HepG2 (cell line): ENCODE results near the gene RABL6. TPM values are rescaled to one million over a fixed set of nuclear protein-coding genes. Genes with fewer than 3 reads are reported as not detected.

ENCODE experiments used
- BRCA1 ChIP-seq: sonication (generic); formaldehyde crosslinking; IDR thresholded peaks from 2 replicates; pipeline ENCODE4 v1.4.0; 2020; ENCODE audit warnings: missing genetic modification reagents
- CBX1 ChIP-seq: IDR thresholded peaks from one replicate; pipeline ENCODE4 v1.6.1; 2016; ENCODE audit warnings: antibody characterized with exemption, low read depth
- CENPX ChIP-seq: sonication (generic); formaldehyde crosslinking; IDR thresholded peaks from 2 replicates; pipeline ENCODE4 v1.9.0; 2021; ENCODE audit warnings: mild to moderate bottlenecking, missing genetic modification reagents, moderate library complexity
- ETV5 ChIP-seq: IDR thresholded peaks from 2 replicates; pipeline ENCODE4 v1.6.1; 2018; ENCODE audit warnings: missing biosample characterization, missing genetic modification reagents, inconsistent platforms, borderline replicate concordance
- GZF1 ChIP-seq: sonication (generic); formaldehyde crosslinking; IDR thresholded peaks from 2 replicates; pipeline ENCODE4 v1.5.1; 2020; ENCODE audit warnings: mild to moderate bottlenecking, missing genetic modification reagents
- IRX3 ChIP-seq: sonication (generic); formaldehyde crosslinking; IDR thresholded peaks from 2 replicates; pipeline ENCODE4 v1.8.1; 2023; ENCODE audit warnings: mild to moderate bottlenecking, low read depth, missing genetic modification reagents, borderline replicate concordance
- MYNN ChIP-seq: sonication (generic); formaldehyde crosslinking; IDR thresholded peaks from 2 replicates; pipeline ENCODE4 v1.4.0; 2020; ENCODE audit warnings: mild to moderate bottlenecking, low read depth, missing genetic modification reagents
- NCOA2 ChIP-seq: sonication (generic); formaldehyde crosslinking; IDR thresholded peaks from 2 replicates; pipeline ENCODE4 v1.8.0; 2022; ENCODE audit warnings: inconsistent platforms
- NFKBIZ ChIP-seq: IDR thresholded peaks from 2 replicates; pipeline ENCODE4 v1.6.1; 2018; ENCODE audit warnings: missing genetic modification reagents, missing compliant biosample characterization
- NR2C2 ChIP-seq: sonication (generic); formaldehyde crosslinking; IDR thresholded peaks from 2 replicates; pipeline ENCODE4 v1.4.0; 2020; ENCODE audit warnings: missing genetic modification reagents, mild to moderate bottlenecking, moderate library complexity, borderline replicate concordance
- PHF5A ChIP-seq: IDR thresholded peaks from one replicate; pipeline ENCODE4 v1.6.1; 2018; ENCODE audit warnings: low read depth, missing genetic modification reagents; ENCODE audit not compliant: unreplicated experiment
- SRSF4 ChIP-seq: fragments of 200-400 bp; formaldehyde crosslinking; IDR thresholded peaks from one replicate; pipeline ENCODE4 v1.6.1; 2018; ENCODE audit warnings: mild to moderate bottlenecking, low read depth, low read length, moderate library complexity; ENCODE audit not compliant: poor library complexity, severe bottlenecking
- TBP ChIP-seq: sonication (generic); formaldehyde crosslinking; IDR thresholded peaks from 2 replicates; pipeline ENCODE4 v1.5.0; 2020; ENCODE audit warnings: missing genetic modification reagents
- TSC22D2 ChIP-seq: sonication (generic); formaldehyde crosslinking; IDR thresholded peaks from 2 replicates; pipeline ENCODE4 v1.5.1; 2020; ENCODE audit warnings: missing genetic modification reagents, mild to moderate bottlenecking, borderline replicate concordance
- ZBTB1 ChIP-seq: sonication (generic); formaldehyde crosslinking; IDR thresholded peaks from 2 replicates; pipeline ENCODE4 v1.4.0; 2020; ENCODE audit warnings: missing genetic modification reagents, borderline replicate concordance
- ZBTB38 ChIP-seq: sonication (generic); formaldehyde crosslinking; IDR thresholded peaks from 2 replicates; pipeline ENCODE4 v1.5.1; 2020; ENCODE audit warnings: mild to moderate bottlenecking, missing genetic modification reagents
- ZC3H13 ChIP-seq: sonication (generic); formaldehyde crosslinking; IDR thresholded peaks from 2 replicates; pipeline ENCODE4 v1.8.1; 2023; ENCODE audit warnings: mild to moderate bottlenecking, missing genetic modification reagents, moderate library complexity
- ZNF501 ChIP-seq: sonication (generic); formaldehyde crosslinking; IDR thresholded peaks from 2 replicates; pipeline ENCODE4 v1.5.1; 2020; ENCODE audit warnings: mild to moderate bottlenecking, moderate library complexity, missing genetic modification reagents
- ZNF562 ChIP-seq: sonication (generic); formaldehyde crosslinking; IDR thresholded peaks from 2 replicates; pipeline ENCODE4 v1.8.0; 2022; ENCODE audit warnings: missing genetic modification reagents, borderline replicate concordance
- ZNF569 ChIP-seq: sonication (generic); formaldehyde crosslinking; IDR thresholded peaks from 2 replicates; pipeline ENCODE4 v1.5.0; 2020; ENCODE audit warnings: mild to moderate bottlenecking, missing genetic modification reagents, moderate library complexity, borderline replicate concordance
- ZNF629 ChIP-seq: sonication (generic); formaldehyde crosslinking; conservative IDR thresholded peaks from 2 replicates; pipeline ENCODE4 v1.5.0; 2020; ENCODE audit warnings: missing genetic modification reagents
- polyA plus RNA-seq, 8 experiments: library from polyadenylated mRNA; depleted of rRNA in 3 of 8; stranded (reverse) in 7 of 8; unstranded in 1 of 8; fragments of >200 nt; fragmentation: Illumina TruSeq in 4 of 8; extraction: Trizol in 4 of 8; gene quantifications; 2 replicates each; pipeline versions ENCODE4 v1.2.1 to v1.2.3, GENCODE V29; 2011 to 2016; ENCODE audit warnings: low read depth in 4 of 8, missing spikeins in 1 of 8, mixed read lengths in 1 of 8; ENCODE audit not compliant: insufficient read depth in 1 of 8
- total RNA-seq, 5 experiments: library from RNA; depleted of rRNA; stranded (reverse); fragments of >200 nt; fragmentation: Illumina TruSeq; extraction: Trizol; gene quantifications; 2 replicates each; pipeline ENCODE4 v1.2.3, GENCODE V29; 2016; ENCODE audit warnings: low read depth in 1 of 5
- TF ChIP-seq, protein P1 (sequence below): sonication (generic); formaldehyde crosslinking; IDR thresholded peaks from 2 replicates; pipeline ENCODE4 v1.5.1; 2020; ENCODE audit warnings: missing genetic modification reagents, mild to moderate bottlenecking, borderline replicate concordance
- TF ChIP-seq, protein P2 (sequence below): sonication (generic); formaldehyde crosslinking; IDR thresholded peaks from 2 replicates; pipeline ENCODE4 v1.8.0; 2023; ENCODE audit warnings: mild to moderate bottlenecking, missing genetic modification reagents
- TF ChIP-seq, protein P3 (sequence below): sonication (generic); formaldehyde crosslinking; IDR thresholded peaks from 2 replicates; pipeline ENCODE4 v1.5.1; 2020; ENCODE audit warnings: mild to moderate bottlenecking, missing genetic modification reagents, moderate library complexity

Gene RABL6
- total and polyA plus RNA-seq, 2 of the 13 experiments (the other 11 are each of a cell fraction or from before 2014, with no cell fraction given), result 81.5 to 125 TPM

DNA sequence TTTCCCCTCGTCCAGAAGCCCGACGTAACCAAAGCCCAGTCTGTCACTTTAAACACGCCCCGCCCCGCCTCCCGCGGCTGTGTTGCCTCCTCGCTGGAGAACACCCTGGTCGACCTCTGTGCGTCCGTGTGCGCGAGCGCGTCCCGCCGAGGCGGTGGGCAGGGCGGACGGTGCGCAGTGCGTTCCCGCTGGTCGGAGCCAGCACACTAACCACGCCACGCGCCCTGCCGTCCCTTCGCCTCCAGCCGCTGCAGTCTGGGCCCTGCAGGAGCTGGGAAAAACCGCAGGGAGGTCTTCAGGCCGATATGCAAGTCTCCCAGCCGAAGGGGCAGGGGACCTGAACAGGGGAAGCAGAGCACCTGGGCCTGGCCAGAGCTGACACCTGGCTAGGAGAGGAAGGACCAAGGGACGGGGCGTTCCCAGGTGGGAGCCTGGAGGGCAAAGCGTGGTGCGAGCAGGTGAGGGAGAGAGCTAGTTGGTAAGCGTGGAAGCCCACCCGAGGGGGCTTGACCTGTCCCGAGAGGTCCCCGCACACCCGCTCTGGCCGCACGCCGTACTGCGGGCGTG, 40.2 kb downstream of the RABL6 start (continued):
- TF ChIP-seq IRX3 (CRISPR knock-in tag), result peak; percentile 73; the same call in 1 of the 2 replicates
- peak; percentile 54 for TF ChIP-seq CBX1
- TF ChIP-seq TSC22D2 (CRISPR knock-in tag), result 0 out of 2 replicates have a peak, but pooled peaks have one; percentile 61
- peak; percentile 55; the same call in 1 of the 2 replicates for TF ChIP-seq NR2C2 (CRISPR knock-in tag)
- TF ChIP-seq ZNF569 (CRISPR knock-in tag), result peak; percentile 88; the same call in 1 of the 2 replicates
- 0 out of 2 replicates have a peak, but pooled peaks have one; percentile 63 for TF ChIP-seq GZF1 (CRISPR knock-in tag)
- no peak for TF ChIP-seq PHF5A (CRISPR knock-in tag)
- TF ChIP-seq, protein P1, sequence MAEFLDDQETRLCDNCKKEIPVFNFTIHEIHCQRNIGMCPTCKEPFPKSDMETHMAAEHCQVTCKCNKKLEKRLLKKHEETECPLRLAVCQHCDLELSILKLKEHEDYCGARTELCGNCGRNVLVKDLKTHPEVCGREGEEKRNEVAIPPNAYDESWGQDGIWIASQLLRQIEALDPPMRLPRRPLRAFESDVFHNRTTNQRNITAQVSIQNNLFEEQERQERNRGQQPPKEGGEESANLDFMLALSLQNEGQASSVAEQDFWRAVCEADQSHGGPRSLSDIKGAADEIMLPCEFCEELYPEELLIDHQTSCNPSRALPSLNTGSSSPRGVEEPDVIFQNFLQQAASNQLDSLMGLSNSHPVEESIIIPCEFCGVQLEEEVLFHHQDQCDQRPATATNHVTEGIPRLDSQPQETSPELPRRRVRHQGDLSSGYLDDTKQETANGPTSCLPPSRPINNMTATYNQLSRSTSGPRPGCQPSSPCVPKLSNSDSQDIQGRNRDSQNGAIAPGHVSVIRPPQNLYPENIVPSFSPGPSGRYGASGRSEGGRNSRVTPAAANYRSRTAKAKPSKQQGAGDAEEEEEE, result no peak
- no peak for TF ChIP-seq SRSF4
- TF ChIP-seq, protein P2, sequence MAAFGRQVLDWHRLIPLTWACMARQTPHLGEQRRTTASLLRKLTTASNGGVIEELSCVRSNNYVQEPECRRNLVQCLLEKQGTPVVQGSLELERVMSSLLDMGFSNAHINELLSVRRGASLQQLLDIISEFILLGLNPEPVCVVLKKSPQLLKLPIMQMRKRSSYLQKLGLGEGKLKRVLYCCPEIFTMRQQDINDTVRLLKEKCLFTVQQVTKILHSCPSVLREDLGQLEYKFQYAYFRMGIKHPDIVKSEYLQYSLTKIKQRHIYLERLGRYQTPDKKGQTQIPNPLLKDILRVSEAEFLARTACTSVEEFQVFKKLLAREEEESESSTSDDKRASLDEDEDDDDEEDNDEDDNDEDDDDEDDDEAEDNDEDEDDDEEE (CRISPR knock-in tag), result peak; percentile 71
- TF ChIP-seq ETV5 (CRISPR knock-in tag), result no peak
- no peak for TF ChIP-seq ZNF629 (CRISPR knock-in tag)
- TF ChIP-seq ZNF562, result no peak
- TF ChIP-seq CENPX (CRISPR knock-in tag), result no peak
- no peak for TF ChIP-seq ZBTB1 (CRISPR knock-in tag)
- no peak; the same call in 1 of the 2 replicates for TF ChIP-seq NCOA2
- 0 out of 2 replicates have a peak, but pooled peaks have one; percentile 12 for TF ChIP-seq ZBTB38
- TF ChIP-seq TBP (CRISPR knock-in tag), result no peak
- peak; percentile 28; the same call in 1 of the 2 replicates for TF ChIP-seq NFKBIZ (CRISPR knock-in tag)
- TF ChIP-seq ZNF501 (CRISPR knock-in tag), result peak; percentile 84; the same call in 1 of the 2 replicates
- peak; percentile 99 for TF ChIP-seq ZC3H13
- TF ChIP-seq, protein P3, sequence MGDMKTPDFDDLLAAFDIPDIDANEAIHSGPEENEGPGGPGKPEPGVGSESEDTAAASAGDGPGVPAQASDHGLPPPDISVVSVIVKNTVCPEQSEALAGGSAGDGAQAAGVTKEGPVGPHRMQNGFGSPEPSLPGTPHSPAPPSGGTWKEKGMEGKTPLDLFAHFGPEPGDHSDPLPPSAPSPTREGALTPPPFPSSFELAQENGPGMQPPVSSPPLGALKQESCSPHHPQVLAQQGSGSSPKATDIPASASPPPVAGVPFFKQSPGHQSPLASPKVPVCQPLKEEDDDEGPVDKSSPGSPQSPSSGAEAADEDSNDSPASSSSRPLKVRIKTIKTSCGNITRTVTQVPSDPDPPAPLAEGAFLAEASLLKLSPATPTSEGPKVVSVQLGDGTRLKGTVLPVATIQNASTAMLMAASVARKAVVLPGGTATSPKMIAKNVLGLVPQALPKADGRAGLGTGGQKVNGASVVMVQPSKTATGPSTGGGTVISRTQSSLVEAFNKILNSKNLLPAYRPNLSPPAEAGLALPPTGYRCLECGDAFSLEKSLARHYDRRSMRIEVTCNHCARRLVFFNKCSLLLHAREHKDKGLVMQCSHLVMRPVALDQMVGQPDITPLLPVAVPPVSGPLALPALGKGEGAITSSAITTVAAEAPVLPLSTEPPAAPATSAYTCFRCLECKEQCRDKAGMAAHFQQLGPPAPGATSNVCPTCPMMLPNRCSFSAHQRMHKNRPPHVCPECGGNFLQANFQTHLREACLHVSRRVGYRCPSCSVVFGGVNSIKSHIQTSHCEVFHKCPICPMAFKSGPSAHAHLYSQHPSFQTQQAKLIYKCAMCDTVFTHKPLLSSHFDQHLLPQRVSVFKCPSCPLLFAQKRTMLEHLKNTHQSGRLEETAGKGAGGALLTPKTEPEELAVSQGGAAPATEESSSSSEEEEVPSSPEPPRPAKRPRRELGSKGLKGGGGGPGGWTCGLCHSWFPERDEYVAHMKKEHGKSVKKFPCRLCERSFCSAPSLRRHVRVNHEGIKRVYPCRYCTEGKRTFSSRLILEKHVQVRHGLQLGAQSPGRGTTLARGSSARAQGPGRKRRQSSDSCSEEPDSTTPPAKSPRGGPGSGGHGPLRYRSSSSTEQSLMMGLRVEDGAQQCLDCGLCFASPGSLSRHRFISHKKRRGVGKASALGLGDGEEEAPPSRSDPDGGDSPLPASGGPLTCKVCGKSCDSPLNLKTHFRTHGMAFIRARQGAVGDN, result peak; percentile 83
- no peak for TF ChIP-seq BRCA1
- TF ChIP-seq MYNN (CRISPR knock-in tag), result no peak
